ENCODE data around the gene LINS1. TPM values are rescaled to one million over a fixed set of nuclear protein-coding genes. Genes with fewer than 3 reads are reported as not detected.

The LINS1 gene
- total RNA-seq, 1 donor = 25.8 TPM

DNA sequence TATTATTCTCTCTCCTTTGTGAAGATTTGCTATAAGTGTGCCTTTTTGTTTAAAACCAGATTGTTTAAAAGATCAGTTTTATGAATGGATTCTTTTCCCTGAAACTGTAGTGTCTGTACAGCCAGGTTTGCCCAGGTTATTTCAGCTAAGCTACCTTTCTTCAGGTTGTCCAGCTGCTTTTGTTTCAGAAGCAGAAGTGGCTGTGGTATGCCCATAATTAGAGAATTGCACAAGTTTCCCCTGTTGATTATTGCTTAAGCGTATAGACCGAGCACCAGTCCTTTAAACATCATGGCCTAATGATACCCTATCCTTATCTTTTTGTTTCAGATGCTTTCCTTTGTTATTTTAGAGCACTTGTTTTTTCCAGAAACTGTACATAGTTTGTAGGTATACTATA lies 10.6 kb upstream of the LINS1 start:
- TF ChIP-seq CTCF (IDR thresholded peaks at IDR 0.05; ENCODE audit: insufficient read depth, low read length) = no peak
- H3K4me3 ChIP-seq (ENCODE audit: low read depth, low read length) = no peak overlapping the region
- no peak for DNase-seq (ENCODE audit: low read depth)

- DNase-seq (ENCODE audit: low read depth) = no peak
- H3K4me3 ChIP-seq (ENCODE audit: low read depth, low read length) = peak overlapping the region; percentile 90
- no peak for TF ChIP-seq CTCF (IDR thresholded peaks at IDR 0.05; ENCODE audit: insufficient read depth, low read length)
Measured at GRCh38 chr15:100602823-100603393, 924 bp upstream of the LINS1 start.

DNA sequence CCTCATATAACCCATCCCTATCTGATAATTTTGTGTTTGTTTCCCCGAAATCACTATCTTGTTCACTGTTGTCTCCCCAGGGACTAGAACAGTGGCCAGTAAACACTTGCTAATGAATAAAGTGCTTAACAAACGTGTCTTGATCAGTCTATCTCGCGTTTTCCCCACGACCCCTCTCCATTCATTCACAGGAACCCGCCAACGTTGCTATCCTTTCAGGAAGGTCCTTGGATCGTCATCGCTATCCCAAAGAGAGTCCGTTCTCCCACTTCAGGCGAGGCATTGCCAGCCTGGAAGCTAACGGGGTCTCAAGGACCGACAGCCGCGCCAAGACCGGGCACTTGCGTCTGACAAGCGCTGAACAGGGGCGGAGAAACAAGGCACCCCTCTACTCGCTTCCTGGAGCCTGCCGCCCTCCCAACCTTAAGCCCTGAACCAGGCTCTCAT lies 344 bp downstream of the LINS1 start:
- DNase-seq (ENCODE audit: low read depth) = no peak
- H3K4me3 ChIP-seq (ENCODE audit: low read depth, low read length) = peak overlapping the region; percentile 98
- no peak for TF ChIP-seq CTCF (IDR thresholded peaks at IDR 0.05; ENCODE audit: insufficient read depth, low read length)

DNA sequence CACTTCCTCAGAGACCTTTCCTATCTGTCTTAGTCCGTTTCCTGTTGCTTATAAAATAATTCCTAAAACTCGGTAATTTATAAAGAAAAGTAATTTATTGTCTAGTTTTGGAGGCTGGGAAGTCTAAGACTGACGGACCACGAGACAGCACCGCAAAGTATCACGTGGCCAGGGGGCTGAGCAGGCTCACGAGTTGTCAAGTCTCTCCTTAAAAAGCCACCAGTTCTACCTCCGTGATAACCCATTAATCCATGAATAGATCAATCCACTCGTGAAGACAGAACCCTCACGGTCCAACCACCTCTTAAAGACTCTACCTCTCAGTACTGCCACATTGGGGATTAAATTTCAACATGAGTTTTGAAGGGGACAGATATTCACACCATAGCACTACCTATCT lies 821 bp downstream of the LINS1 start:
- DNase-seq (ENCODE audit: low read depth) = peak; percentile 7
- H3K4me3 ChIP-seq (ENCODE audit: low read depth, low read length) = peak overlapping the region; percentile 98
- TF ChIP-seq CTCF (IDR thresholded peaks at IDR 0.05; ENCODE audit: insufficient read depth, low read length) = no peak

DNA sequence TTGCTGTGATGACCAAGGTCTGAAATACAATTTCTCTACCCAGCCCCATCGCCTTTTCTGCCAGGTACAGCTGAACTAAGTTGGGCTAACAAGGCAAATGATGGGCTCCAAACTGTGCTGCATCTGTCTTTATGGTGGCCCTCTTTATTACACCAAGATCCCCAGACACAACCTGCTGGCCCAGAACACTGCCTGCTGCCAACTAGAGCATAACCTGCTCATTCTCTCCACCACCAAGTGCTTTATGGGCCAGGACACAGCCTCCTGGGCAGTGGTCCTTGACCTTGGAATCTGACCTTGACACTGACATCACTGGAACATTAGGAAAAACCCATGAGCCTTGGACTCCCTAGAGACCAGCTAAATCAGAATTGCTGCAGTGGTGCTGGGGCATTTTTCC lies 3.3 kb downstream of the LINS1 start:
- TF ChIP-seq CTCF (IDR thresholded peaks at IDR 0.05; ENCODE audit: insufficient read depth, low read length) = no peak
- no peak overlapping the region for H3K4me3 ChIP-seq (ENCODE audit: low read depth, low read length)
- no peak for DNase-seq (ENCODE audit: low read depth)

DNA sequence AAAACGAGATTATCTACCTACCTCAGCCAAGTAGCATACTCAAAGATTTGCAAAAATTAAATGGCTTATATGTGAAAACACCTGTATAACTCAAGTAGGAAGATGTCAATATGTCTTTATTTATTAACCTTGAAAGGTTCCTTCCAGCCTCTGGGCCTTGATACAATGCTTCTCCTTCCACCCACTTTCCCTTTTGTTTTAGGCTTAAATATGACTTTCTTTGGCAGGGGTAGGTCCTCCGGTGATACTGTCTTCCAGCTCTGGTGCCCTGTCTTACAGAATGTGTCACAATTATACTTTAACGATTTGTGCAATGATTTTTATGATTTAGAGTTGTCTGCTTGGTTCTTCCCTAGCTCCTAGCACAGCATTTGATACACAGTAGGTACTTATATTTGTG lies 4.1 kb downstream of the LINS1 start:
- no peak for DNase-seq (ENCODE audit: low read depth)
- no peak for TF ChIP-seq CTCF (IDR thresholded peaks at IDR 0.05; ENCODE audit: insufficient read depth, low read length)
- no peak overlapping the region for H3K4me3 ChIP-seq (ENCODE audit: low read depth, low read length)

GRCh38 chr15:100596792-100597191 lies 5.2 kb downstream of the LINS1 start:
- no peak for TF ChIP-seq CTCF (IDR thresholded peaks at IDR 0.05; ENCODE audit: insufficient read depth, low read length)
- DNase-seq (ENCODE audit: low read depth) = peak; percentile 49
- H3K4me3 ChIP-seq (ENCODE audit: low read depth, low read length) = no peak overlapping the region
